ENCODE measurements around the gene FAM171A1. TPM values are rescaled to one million over a fixed set of nuclear protein-coding genes. Genes with fewer than 3 reads are reported as not detected.

The FAM171A1 gene
- total RNA-seq, 3 donors from 2014 or later, result 7.6 to 11.7 (median 9.5) TPM

DNA sequence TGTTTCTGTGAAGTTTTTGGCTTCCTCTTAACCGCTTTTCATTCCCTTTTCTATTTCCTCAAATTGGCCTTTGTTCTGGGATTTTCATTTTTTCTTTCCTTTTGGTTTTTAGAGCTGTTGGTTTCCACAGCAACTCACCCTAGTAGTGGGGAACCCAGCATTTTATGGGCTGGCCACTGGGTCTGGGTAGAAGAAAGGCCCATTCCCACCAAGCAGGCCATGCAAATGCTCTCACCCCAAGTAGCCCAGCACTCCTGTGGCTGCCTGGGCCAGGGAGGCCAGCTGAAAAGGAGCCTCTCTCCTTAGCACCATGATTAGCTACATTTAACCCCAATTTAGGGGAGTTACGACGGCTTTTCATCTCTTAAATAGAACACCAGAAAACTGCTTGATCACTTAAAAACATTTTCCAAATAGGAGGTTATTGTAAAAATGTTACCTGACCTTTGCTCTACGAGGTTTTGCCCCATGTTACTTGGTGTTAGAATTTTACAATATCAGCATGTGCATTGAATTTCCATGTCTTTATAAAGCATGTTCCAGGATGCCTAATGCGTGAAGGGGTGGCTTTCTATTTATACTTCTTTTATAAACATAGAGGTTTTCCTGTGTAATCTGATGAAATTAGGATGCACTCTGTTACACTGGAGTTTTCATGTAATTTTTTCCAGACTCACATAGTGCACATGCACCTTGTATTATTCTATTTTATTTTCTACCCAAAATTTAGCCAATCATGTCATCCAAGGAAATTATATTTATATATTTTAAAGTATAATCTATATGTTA lies 75.4 kb downstream of the FAM171A1 start:
- Histone ChIP-seq H3K27me3 (no peaks in the 10 kb centered on the region), H3K36me3 (no peaks in the 10 kb centered on the region), H3K27ac (no peak overlapping the region), H3K9me3 (no peaks in the 10 kb centered on the region), H3K4me3 (no peak overlapping the region), H3K4me1 (no peaks in the 10 kb centered on the region)
- DNase-seq (ENCODE audit: low spot score in 2 of 2), result no peak
- intact Hi-C loops (cut with DNase I; ENCODE audit: low total_unique reads), result no loop called here
- no peak for TF ChIP-seq POLR2AphosphoS5 (IDR thresholded peaks at IDR 0.05)
- TF ChIP-seq POLR2A (IDR thresholded peaks at IDR 0.05), result no peak
- TF ChIP-seq, protein P1, sequence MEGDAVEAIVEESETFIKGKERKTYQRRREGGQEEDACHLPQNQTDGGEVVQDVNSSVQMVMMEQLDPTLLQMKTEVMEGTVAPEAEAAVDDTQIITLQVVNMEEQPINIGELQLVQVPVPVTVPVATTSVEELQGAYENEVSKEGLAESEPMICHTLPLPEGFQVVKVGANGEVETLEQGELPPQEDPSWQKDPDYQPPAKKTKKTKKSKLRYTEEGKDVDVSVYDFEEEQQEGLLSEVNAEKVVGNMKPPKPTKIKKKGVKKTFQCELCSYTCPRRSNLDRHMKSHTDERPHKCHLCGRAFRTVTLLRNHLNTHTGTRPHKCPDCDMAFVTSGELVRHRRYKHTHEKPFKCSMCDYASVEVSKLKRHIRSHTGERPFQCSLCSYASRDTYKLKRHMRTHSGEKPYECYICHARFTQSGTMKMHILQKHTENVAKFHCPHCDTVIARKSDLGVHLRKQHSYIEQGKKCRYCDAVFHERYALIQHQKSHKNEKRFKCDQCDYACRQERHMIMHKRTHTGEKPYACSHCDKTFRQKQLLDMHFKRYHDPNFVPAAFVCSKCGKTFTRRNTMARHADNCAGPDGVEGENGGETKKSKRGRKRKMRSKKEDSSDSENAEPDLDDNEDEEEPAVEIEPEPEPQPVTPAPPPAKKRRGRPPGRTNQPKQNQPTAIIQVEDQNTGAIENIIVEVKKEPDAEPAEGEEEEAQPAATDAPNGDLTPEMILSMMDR (IDR thresholded peaks at IDR 0.05), result no peak

DNA sequence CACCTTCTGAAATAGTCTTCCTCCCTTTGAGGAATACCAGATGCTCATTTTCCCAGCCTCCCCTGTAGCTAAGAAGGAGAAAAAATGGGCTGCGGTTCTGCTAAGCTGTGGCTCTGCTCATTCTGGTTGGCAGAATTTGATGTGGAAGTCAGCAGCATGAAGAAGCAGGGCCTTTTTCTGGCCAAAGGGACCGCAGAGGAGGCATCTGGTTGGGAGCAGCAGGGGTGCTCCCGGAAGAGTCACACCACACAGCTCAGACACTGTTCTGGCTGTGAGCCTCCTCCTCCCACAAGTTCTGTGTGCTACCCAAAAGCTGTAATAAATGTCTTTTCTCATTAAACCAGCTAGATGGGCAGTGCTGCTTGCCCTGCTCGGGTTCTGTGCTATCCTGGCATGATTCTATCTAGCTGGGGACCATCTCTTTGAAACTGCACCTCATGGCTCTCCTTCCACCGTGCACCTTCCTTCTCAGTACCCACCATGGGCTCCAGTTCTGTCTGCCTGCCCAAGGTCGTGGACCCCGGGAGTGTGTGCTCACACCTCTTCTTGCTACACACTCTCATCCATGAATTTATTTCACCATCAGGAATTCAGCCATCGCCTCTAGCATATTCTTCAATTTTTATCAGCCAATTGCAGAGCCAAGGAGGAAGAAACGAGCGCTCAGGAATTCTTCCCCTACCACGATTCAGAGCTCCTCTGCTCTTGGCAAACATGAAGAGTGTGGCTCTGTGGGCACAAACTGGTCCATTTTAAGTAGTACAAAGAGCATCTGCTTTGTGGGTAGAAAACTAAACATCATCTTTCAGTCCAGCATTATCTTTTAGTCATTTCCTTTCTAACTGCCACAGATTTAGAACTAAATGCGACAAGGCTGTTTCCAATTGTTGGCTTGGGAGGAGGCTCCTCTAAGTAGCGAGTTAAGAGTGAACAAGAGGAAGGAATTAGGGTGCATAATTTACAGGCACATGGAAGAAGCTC lies 76.9 kb downstream of the FAM171A1 start:
- intact Hi-C loops (cut with DNase I; ENCODE audit: low total_unique reads), result no loop called here
- no peaks in the 10 kb centered on the region for H3K36me3 ChIP-seq
- H3K4me3 ChIP-seq, result no peak overlapping the region
- H3K27ac ChIP-seq, result no peak overlapping the region
- DNase-seq (ENCODE audit: low spot score in 2 of 2), result no peak
- TF ChIP-seq POLR2AphosphoS5 (IDR thresholded peaks at IDR 0.05) (no peak), POLR2A (IDR thresholded peaks at IDR 0.05) (no peak)
- TF ChIP-seq, protein P1 (IDR thresholded peaks at IDR 0.05), result no peak
- H3K9me3 ChIP-seq, result no peaks in the 10 kb centered on the region
- H3K4me1 ChIP-seq, result no peaks in the 10 kb centered on the region
- H3K27me3 ChIP-seq, result no peaks in the 10 kb centered on the region

DNA sequence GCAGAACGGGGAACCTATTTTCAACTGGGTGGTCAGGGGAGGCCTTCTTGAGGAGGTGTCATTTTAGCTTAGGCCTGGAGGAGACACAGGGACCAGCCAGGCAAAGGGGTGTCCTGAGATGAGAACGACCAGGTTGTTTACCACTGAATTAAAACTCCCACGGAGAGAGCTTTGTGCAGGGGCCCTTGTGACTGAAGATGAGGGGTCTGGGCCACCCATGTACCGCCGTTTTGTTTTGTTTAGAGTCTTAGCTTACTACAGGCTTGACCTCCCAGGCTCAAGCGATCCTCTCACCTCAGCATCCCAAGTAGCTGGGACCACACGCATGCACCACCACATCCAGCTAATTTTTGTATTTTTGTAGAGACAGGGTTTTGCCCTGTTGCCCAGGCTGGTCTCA lies 80.4 kb downstream of the FAM171A1 start:
- no peak for DNase-seq (ENCODE audit: low spot score in 2 of 2)
- intact Hi-C loops (cut with DNase I; ENCODE audit: low total_unique reads), result no loop called here
- H3K36me3 ChIP-seq, result no peaks in the 10 kb centered on the region
- H3K9me3 ChIP-seq, result no peaks in the 10 kb centered on the region
- H3K27ac ChIP-seq, result no peak overlapping the region
- TF ChIP-seq POLR2A (IDR thresholded peaks at IDR 0.05), result no peak
- TF ChIP-seq POLR2AphosphoS5 (IDR thresholded peaks at IDR 0.05), result no peak
- TF ChIP-seq, protein P1 (IDR thresholded peaks at IDR 0.05), result no peak
- H3K4me3 ChIP-seq, result no peak overlapping the region
- H3K27me3 ChIP-seq, result no peaks in the 10 kb centered on the region
- no peaks in the 10 kb centered on the region for H3K4me1 ChIP-seq

DNA sequence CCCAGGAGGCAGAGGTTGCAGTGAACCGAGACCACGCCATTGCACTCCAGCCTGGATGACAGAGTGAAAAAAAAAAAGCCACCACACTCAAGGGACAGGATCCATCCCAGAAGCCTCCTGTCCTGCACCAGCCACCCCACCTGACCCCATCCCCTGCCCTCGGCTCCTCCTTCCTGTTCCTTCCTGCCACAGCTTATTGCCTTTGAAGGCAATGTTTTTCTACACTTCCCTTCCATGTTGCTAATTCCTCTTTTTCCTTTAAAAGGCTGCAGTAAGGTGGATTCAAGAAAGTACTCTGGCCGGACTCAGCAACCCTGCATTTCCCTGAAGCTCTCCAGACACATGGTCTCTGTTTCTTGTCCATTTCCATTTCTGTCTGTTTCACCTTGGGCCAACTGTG lies 80.9 kb downstream of the FAM171A1 start:
- DNase-seq (ENCODE audit: low spot score in 2 of 2), result no peak
- intact Hi-C loops (cut with DNase I; ENCODE audit: low total_unique reads), result no loop called here
- TF ChIP-seq POLR2A (IDR thresholded peaks at IDR 0.05), result no peak
- H3K4me1 ChIP-seq, result no peaks in the 10 kb centered on the region
- no peak overlapping the region for H3K27ac ChIP-seq
- H3K9me3 ChIP-seq, result no peaks in the 10 kb centered on the region
- no peaks in the 10 kb centered on the region for H3K36me3 ChIP-seq
- H3K27me3 ChIP-seq, result no peaks in the 10 kb centered on the region
- no peak overlapping the region for H3K4me3 ChIP-seq

DNA sequence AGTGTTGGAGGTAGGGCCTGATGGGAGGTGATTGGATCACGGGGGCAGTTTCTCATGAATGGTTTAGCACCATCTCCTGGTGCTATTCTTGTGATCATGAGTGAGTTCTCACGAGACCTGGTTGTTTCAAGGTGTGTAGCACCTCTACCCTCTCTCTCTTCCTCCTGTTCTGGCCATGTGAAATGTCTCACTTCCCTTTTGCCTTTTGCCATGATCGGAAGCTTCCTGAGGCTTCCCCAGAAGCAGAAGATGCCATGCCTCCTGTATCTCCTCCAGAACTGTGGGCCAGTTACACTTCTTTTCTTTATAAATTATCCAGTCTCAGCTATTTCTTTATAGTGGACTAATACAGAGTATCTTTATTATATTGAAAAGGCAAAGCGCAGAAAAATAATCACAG lies 90.1 kb downstream of the FAM171A1 start:
- Histone ChIP-seq H3K27me3 (no peaks in the 10 kb centered on the region), H3K9me3 (no peaks in the 10 kb centered on the region), H3K36me3 (no peaks in the 10 kb centered on the region), H3K27ac (no peak overlapping the region), H3K4me1 (no peaks in the 10 kb centered on the region), H3K4me3 (no peak overlapping the region)
- no peak for TF ChIP-seq POLR2A (IDR thresholded peaks at IDR 0.05)
- TF ChIP-seq POLR2AphosphoS5 (IDR thresholded peaks at IDR 0.05), result no peak
- TF ChIP-seq, protein P1 (IDR thresholded peaks at IDR 0.05), result no peak
- intact Hi-C loops (cut with DNase I; ENCODE audit: low total_unique reads), result no loop called here
- no peak for DNase-seq (ENCODE audit: low spot score in 2 of 2)
